ENCODE data around the gene PSMD3. TPM values are rescaled to one million over a fixed set of nuclear protein-coding genes. Genes with fewer than 3 reads are reported as not detected.

The PSMD3 gene
- total and polyA plus RNA-seq, 2 experiments from 2014 or later: 92.1 to 114 TPM

- no peak overlapping the region for H3K27ac ChIP-seq
- peaks cover 14% of the 10 kb centered on the region for H3K4me1 ChIP-seq (ENCODE audit: insufficient read depth)
- no peaks in the 10 kb centered on the region for H3K27me3 ChIP-seq
- TF ChIP-seq, protein P1, sequence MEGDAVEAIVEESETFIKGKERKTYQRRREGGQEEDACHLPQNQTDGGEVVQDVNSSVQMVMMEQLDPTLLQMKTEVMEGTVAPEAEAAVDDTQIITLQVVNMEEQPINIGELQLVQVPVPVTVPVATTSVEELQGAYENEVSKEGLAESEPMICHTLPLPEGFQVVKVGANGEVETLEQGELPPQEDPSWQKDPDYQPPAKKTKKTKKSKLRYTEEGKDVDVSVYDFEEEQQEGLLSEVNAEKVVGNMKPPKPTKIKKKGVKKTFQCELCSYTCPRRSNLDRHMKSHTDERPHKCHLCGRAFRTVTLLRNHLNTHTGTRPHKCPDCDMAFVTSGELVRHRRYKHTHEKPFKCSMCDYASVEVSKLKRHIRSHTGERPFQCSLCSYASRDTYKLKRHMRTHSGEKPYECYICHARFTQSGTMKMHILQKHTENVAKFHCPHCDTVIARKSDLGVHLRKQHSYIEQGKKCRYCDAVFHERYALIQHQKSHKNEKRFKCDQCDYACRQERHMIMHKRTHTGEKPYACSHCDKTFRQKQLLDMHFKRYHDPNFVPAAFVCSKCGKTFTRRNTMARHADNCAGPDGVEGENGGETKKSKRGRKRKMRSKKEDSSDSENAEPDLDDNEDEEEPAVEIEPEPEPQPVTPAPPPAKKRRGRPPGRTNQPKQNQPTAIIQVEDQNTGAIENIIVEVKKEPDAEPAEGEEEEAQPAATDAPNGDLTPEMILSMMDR (IDR thresholded peaks at IDR 0.05; ENCODE audit: poor library complexity): no peak
- no peak for TF ChIP-seq EZH2phosphoT487 (IDR thresholded peaks at IDR 0.05; ENCODE audit: low read depth, severe bottlenecking, unreplicated experiment)
- no peak for TF ChIP-seq EZH2 (IDR thresholded peaks at IDR 0.05; ENCODE audit: borderline replicate concordance)
- WGBS (ENCODE audit: low lambda C conversion rate, missing lambda C conversion rate): 60% methylated on average over 18 of the region's 18 CpGs
- H3K4me2 ChIP-seq: no peak overlapping the region
- H4K20me1 ChIP-seq (ENCODE audit: insufficient read depth, poor library complexity, severe bottlenecking): no peaks in the 10 kb centered on the region
- no peaks in the 10 kb centered on the region for H3K9me3 ChIP-seq (ENCODE audit: low read depth)
- H3K4me3 ChIP-seq: no peak overlapping the region
- H2AFZ ChIP-seq: no peak overlapping the region
- DNase-seq (ENCODE audit: low spot score): no peak
- no peaks in the 10 kb centered on the region for H3K9me2 ChIP-seq (replicated peaks; ENCODE audit: insufficient read depth)
- H3K79me2 ChIP-seq: no peaks in the 10 kb centered on the region
- no peaks in the 10 kb centered on the region for H3K36me3 ChIP-seq (replicated peaks; ENCODE audit: insufficient read depth, low read depth)
These were observed 33.9 kb downstream of the PSMD3 start for GRCh38 chr17:40014375-40014980.

DNA sequence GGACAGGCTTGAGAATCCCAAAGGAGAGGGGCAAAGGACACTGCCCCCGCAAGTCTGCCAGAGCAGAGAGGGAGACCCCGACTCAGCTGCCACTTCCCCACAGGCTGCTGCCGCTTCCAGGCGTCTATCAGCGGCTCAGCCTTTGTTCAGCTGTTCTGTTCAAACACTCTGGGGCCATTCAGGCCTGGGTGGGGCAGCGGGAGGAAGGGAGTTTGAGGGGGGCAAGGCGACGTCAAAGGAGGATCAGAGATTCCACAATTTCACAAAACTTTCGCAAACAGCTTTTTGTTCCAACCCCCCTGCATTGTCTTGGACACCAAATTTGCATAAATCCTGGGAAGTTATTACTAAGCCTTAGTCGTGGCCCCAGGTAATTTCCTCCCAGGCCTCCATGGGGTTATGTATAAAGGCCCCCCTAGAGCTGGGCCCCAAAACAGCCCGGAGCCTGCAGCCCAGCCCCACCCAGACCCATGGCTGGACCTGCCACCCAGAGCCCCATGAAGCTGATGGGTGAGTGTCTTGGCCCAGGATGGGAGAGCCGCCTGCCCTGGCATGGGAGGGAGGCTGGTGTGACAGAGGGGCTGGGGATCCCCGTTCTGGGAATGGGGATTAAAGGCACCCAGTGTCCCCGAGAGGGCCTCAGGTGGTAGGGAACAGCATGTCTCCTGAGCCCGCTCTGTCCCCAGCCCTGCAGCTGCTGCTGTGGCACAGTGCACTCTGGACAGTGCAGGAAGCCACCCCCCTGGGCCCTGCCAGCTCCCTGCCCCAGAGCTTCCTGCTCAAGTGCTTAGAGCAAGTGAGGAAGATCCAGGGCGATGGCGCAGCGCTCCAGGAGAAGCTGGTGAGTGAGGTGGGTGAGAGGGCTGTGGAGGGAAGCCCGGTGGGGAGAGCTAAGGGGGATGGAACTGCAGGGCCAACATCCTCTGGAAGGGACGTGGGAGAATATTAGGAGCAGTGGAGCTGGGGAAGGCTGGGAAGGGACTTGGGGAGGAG, 34.7 kb downstream of the PSMD3 start, which contains the start of gene CSF3:
Gene CSF3, plus strand, starts transcription at position 436 of the 993 bp plus-strand sequence. Its CDS starts 35 bp downstream, at position 471.
- 46% methylated on average over 20 of the region's 20 CpGs for WGBS (ENCODE audit: low lambda C conversion rate, missing lambda C conversion rate)
- Histone ChIP-seq H3K27ac (no peak within 1 kb of the TSS), H2AFZ (no peak within 1 kb of the TSS), H3K9me3 (ENCODE audit: low read depth) (no peaks in the 10 kb centered on the region), H3K27me3 (no peaks in the 10 kb centered on the region), H3K4me3 (no peak within 1 kb of the TSS), H3K4me2 (no peak within 1 kb of the TSS), H3K4me1 (ENCODE audit: insufficient read depth) (peaks cover 14% of the 10 kb centered on the region), H4K20me1 (ENCODE audit: insufficient read depth, poor library complexity, severe bottlenecking) (no peaks in the 10 kb centered on the region), H3K79me2 (no peaks in the 10 kb centered on the region), H3K9me2 (replicated peaks; ENCODE audit: insufficient read depth) (no peaks in the 10 kb centered on the region), H3K36me3 (replicated peaks; ENCODE audit: insufficient read depth, low read depth) (no peaks in the 10 kb centered on the region)
- DNase-seq (ENCODE audit: low spot score): peak; percentile 33
- TF ChIP-seq, protein P1 (IDR thresholded peaks at IDR 0.05; ENCODE audit: poor library complexity): no peak
- TF ChIP-seq EZH2phosphoT487 (IDR thresholded peaks at IDR 0.05; ENCODE audit: low read depth, severe bottlenecking, unreplicated experiment) (no peak), EZH2 (IDR thresholded peaks at IDR 0.05; ENCODE audit: borderline replicate concordance) (no peak)

- H3K9me3 ChIP-seq (ENCODE audit: low read depth): no peaks in the 10 kb centered on the region
- no peaks in the 10 kb centered on the region for H4K20me1 ChIP-seq (ENCODE audit: insufficient read depth, poor library complexity, severe bottlenecking)
- no peak overlapping the region for H2AFZ ChIP-seq
- H3K79me2 ChIP-seq: no peaks in the 10 kb centered on the region
- H3K27me3 ChIP-seq: no peaks in the 10 kb centered on the region
- peaks cover 14% of the 10 kb centered on the region for H3K4me1 ChIP-seq (ENCODE audit: insufficient read depth)
- H3K4me2 ChIP-seq: no peak overlapping the region
- H3K36me3 ChIP-seq (replicated peaks; ENCODE audit: insufficient read depth, low read depth): no peaks in the 10 kb centered on the region
- no peak for DNase-seq (ENCODE audit: low spot score)
- no peak for TF ChIP-seq EZH2 (IDR thresholded peaks at IDR 0.05; ENCODE audit: borderline replicate concordance)
- no peak overlapping the region for H3K4me3 ChIP-seq
- H3K9me2 ChIP-seq (replicated peaks; ENCODE audit: insufficient read depth): no peaks in the 10 kb centered on the region
- H3K27ac ChIP-seq: no peak overlapping the region
- WGBS (ENCODE audit: low lambda C conversion rate, missing lambda C conversion rate): 88% methylated on average over 23 of the region's 26 CpGs
These were observed 35.7 kb downstream of the PSMD3 start for GRCh38 chr17:40015998-40016985.
